ENCODE measurements around the gene DGKI.
"Not testable (repeated sequence)": the region's sequence is repeated elsewhere in the genome, so short reads cannot be mapped to it uniquely, and the experiment has no call there.

Gene DGKI

GRCh38 chr7:137835486-137836112 is 11.2 kb downstream of the DGKI start:
- no peak for DNase-seq (ENCODE audit: low read depth)

- no peak for DNase-seq (ENCODE audit: low read depth)
Observed at GRCh38 chr7:137834552-137834951, 12.2 kb downstream of the DGKI start.

GRCh38 chr7:137832990-137833389 is 13.8 kb downstream of the DGKI start:
- DNase-seq (ENCODE audit: low read depth) = not testable (repeated sequence)

- DNase-seq (ENCODE audit: low read depth) = no peak
Observed at GRCh38 chr7:137832382-137832781, 14.4 kb downstream of the DGKI start.

GRCh38 chr7:137831555-137831954 is 15.2 kb downstream of the DGKI start:
- DNase-seq (ENCODE audit: low read depth) = not testable (repeated sequence)

GRCh38 chr7:137829337-137829992 is 17.3 kb downstream of the DGKI start:
- DNase-seq (ENCODE audit: low read depth) = no peak

- no peak for DNase-seq (ENCODE audit: low read depth)
Observed at GRCh38 chr7:137828456-137828855, 18.3 kb downstream of the DGKI start.

GRCh38 chr7:137825489-137825888 is 21.3 kb downstream of the DGKI start:
- no peak for DNase-seq (ENCODE audit: low read depth)

- no peak for DNase-seq (ENCODE audit: low read depth)
Observed at GRCh38 chr7:137820677-137821420, 25.9 kb downstream of the DGKI start.

- DNase-seq (ENCODE audit: low read depth) = no peak
Observed at GRCh38 chr7:137820156-137820555, 26.6 kb downstream of the DGKI start.

- no peak for DNase-seq (ENCODE audit: low read depth)
Observed at GRCh38 chr7:137818036-137818435, 28.7 kb downstream of the DGKI start.

GRCh38 chr7:137816696-137817320 is 30.0 kb downstream of the DGKI start:
- no peak for DNase-seq (ENCODE audit: low read depth)

- no peak for DNase-seq (ENCODE audit: low read depth)
Observed at GRCh38 chr7:137813541-137813940, 33.2 kb downstream of the DGKI start.

GRCh38 chr7:137810248-137810647 is 36.5 kb downstream of the DGKI start:
- no peak for DNase-seq (ENCODE audit: low read depth)

- no peak for DNase-seq (ENCODE audit: low read depth)
Observed at GRCh38 chr7:137804836-137805235, 41.9 kb downstream of the DGKI start.

- no peak for DNase-seq (ENCODE audit: low read depth)
Observed at GRCh38 chr7:137801491-137801890, 45.3 kb downstream of the DGKI start.

- DNase-seq (ENCODE audit: low read depth) = no peak
Observed at GRCh38 chr7:137801003-137801402, 45.8 kb downstream of the DGKI start.

GRCh38 chr7:137798073-137798763 is 48.6 kb downstream of the DGKI start:
- DNase-seq (ENCODE audit: low read depth) = no peak

GRCh38 chr7:137795211-137795610 is 51.6 kb downstream of the DGKI start:
- DNase-seq (ENCODE audit: low read depth) = no peak

GRCh38 chr7:137791930-137792329 is 54.8 kb downstream of the DGKI start:
- DNase-seq (ENCODE audit: low read depth) = no peak

GRCh38 chr7:137790828-137791227 is 55.9 kb downstream of the DGKI start:
- no peak for DNase-seq (ENCODE audit: low read depth)

All from T follicular helper cell (primary cell).